ENCODE measurements around the gene CYP4F2.

DNA sequence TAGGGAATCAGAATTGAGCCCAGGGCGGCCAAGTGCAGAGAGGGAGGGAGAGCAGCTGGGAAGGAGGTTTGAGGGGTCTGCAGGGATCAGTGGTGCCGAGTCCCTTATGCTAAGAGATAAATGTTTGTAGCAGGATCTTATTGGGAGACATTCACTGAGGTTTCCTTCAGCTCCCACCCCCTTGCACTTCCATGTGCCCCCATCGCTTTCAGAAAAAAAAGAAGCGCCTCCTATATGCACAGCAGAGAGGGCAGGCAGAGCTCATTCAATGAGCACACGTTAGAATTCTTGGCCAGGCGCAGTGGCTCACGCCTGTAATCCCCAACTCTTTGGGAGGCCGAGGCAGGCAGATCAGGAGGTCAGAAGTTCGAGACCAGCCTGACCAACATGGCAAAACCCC lies 28.0 kb downstream of the CYP4F2 start:
- TF ChIP-seq, protein P1, sequence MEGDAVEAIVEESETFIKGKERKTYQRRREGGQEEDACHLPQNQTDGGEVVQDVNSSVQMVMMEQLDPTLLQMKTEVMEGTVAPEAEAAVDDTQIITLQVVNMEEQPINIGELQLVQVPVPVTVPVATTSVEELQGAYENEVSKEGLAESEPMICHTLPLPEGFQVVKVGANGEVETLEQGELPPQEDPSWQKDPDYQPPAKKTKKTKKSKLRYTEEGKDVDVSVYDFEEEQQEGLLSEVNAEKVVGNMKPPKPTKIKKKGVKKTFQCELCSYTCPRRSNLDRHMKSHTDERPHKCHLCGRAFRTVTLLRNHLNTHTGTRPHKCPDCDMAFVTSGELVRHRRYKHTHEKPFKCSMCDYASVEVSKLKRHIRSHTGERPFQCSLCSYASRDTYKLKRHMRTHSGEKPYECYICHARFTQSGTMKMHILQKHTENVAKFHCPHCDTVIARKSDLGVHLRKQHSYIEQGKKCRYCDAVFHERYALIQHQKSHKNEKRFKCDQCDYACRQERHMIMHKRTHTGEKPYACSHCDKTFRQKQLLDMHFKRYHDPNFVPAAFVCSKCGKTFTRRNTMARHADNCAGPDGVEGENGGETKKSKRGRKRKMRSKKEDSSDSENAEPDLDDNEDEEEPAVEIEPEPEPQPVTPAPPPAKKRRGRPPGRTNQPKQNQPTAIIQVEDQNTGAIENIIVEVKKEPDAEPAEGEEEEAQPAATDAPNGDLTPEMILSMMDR (IDR thresholded peaks at IDR 0.05): no peak
- TF ChIP-seq POLR2A (IDR thresholded peaks at IDR 0.05): no peak
